Panc1 (cell line): ENCODE results near the gene MATN1. TPM values are rescaled to one million over a fixed set of nuclear protein-coding genes. Genes with fewer than 3 reads are reported as not detected.

ENCODE experiments used
- ATAC-seq: fragments of 200-7000 bp; cut with Tn5 transposase; 2 replicates; pipeline ENCODE4 v1.9.1; 2020; ENCODE audit warnings: mild to moderate bottlenecking, moderate library complexity
- BruUV-seq: library from RNA; stranded (reverse); fragments of 400-500 nt; replicated peaks from 2 replicates; lab custom pipeline; 2021; lab: Mats Ljungman, UMichigan
- CTCF ChIA-PET: fragments of 300-600 bp; sonication (Branson Sonifier 250); formaldehyde crosslinking; loops from one replicate; lab custom pipeline; 2022; ENCODE audit warnings: antibody characterized with exemption; lab: Charles Lee
- POLR2A ChIA-PET: fragments of 300-600 bp; sonication (Branson Sonifier 250); formaldehyde crosslinking; loops from one replicate; lab custom pipeline; 2022; ENCODE audit warnings: antibody characterized with exemption; lab: Charles Lee
- DNase-seq: peaks from one replicate; pipeline ENCODE4 v3.0.0-alpha.2; 2010; ENCODE audit warnings: low read depth, low spot score
- H3K27ac ChIP-seq: 2 replicates; pipeline ENCODE4 v1.5.1; 2011; ENCODE audit warnings: mild to moderate bottlenecking, low read length, inconsistent platforms
- H3K27me3 ChIP-seq: fragments of 200-500 bp; sonication (Bioruptor generic); 2 replicates; pipeline ENCODE4 v1.6.0; 2014; ENCODE audit warnings: low read length, inconsistent platforms; ENCODE audit not compliant: control insufficient read depth, insufficient read depth
- H3K36me3 ChIP-seq: fragments of 200-500 bp; sonication (Bioruptor generic); 2 replicates; pipeline ENCODE4 v1.5.1; 2014; ENCODE audit warnings: inconsistent platforms, mild to moderate bottlenecking, low read length, moderate library complexity; ENCODE audit not compliant: control insufficient read depth, insufficient read depth
- H3K4me1 ChIP-seq: 2 replicates; pipeline ENCODE4 v1.5.1; 2011; ENCODE audit warnings: inconsistent platforms, mild to moderate bottlenecking, low read length, moderate library complexity; ENCODE audit not compliant: control insufficient read depth, insufficient read depth
- H3K4me3 ChIP-seq, 2 experiments: 2 replicates each; pipeline ENCODE4 v1.5.1; 2011 to 2012; ENCODE audit warnings: low read depth in 2 of 2, low read length in 2 of 2, mild to moderate bottlenecking in 2 of 2, inconsistent platforms in 1 of 2, moderate library complexity in 1 of 2
- H3K9me3 ChIP-seq: fragments of 200-500 bp; sonication (Bioruptor generic); 2 replicates; pipeline ENCODE4 v1.5.1; 2014; ENCODE audit warnings: low read depth, mild to moderate bottlenecking, inconsistent platforms, low read length, moderate library complexity; ENCODE audit not compliant: control insufficient read depth, insufficient read depth
- POLR2AphosphoS5 ChIP-seq: IDR thresholded peaks from 2 replicates; pipeline ENCODE4 v1.6.1; 2012; ENCODE audit warnings: mild to moderate bottlenecking, low read depth, low read length, moderate library complexity
- REST ChIP-seq, 2 experiments: IDR thresholded peaks; 2 replicates each; pipeline ENCODE4 v1.6.1; 2011 to 2012; ENCODE audit warnings: low read depth in 2 of 2, control low read depth in 1 of 2, low read length in 1 of 2, mild to moderate bottlenecking in 1 of 2, moderate library complexity in 1 of 2; ENCODE audit not compliant: insufficient read depth in 1 of 2
- SIN3A ChIP-seq: IDR thresholded peaks from 2 replicates; pipeline ENCODE4 v1.6.1; 2012; ENCODE audit warnings: low read depth, mild to moderate bottlenecking, low read length, moderate library complexity, borderline replicate concordance; ENCODE audit not compliant: insufficient read depth
- TCF7L2 ChIP-seq: IDR thresholded peaks from 2 replicates; pipeline ENCODE4 v1.6.1; 2011; ENCODE audit warnings: mild to moderate bottlenecking, low read depth, low read length, inconsistent platforms
- in situ Hi-C: cut with HindIII; loops from 2 replicates; pipeline ENCODE4 v1.10.0; 2016; ENCODE audit warnings: low sequenced_read_pairs, low pct_unique_long_range_greater_than_20kb
- intact Hi-C: fragments of 100-400 bp; cut with micrococcal nuclease; formaldehyde crosslinking; loops from one replicate; pipeline ENCODE4 v1.10.0; 2022; ENCODE audit not compliant: unreplicated experiment
- total RNA-seq: library from RNA; stranded (reverse); gene quantifications from one replicate; pipeline ENCODE4 v1.2.1, GENCODE V29; 2021; ENCODE audit not compliant: unreplicated experiment
- TF ChIP-seq, protein P1 (sequence below): fragments of 450-650 bp; IDR thresholded peaks from 2 replicates; pipeline ENCODE4 v1.5.1; 2017; ENCODE audit warnings: mild to moderate bottlenecking

Gene MATN1
- total RNA-seq, 1 experiment from 2014 or later: 0.59 TPM

DNA sequence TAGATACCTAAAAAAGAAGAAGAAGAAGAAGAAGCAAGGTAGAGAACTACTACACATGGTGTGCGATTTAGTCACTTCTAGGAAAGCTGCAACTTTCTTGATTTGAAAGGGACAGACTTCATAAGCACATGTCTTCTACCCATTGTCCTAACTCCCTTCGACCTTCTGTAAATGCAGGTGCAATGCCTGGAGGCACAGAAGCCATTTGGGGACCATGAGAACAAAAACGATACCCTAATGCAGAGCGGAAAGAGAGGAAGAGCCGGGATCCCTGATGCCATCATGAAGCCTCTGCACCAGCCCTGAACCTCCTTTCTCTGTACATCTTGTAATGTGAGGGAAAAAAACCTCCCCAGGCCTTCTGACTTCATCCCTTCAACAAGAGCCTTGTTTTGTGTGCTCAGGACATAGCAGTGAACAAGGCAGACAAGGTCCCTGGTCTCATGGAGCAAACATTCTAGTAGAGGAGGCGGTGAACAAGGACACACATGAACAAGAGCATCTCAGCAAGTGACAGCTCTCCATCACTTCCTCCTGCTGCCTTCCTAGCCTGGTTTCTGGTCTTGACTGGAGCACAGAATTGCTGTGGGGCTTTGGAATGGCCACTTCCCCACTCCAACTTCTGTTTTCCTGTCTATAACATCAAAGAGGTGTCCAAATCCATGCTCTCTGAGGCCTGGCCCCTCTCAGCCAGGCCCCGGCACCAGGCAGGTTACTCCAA is 39.7 kb upstream of the MATN1 start:
- Histone ChIP-seq H3K9me3 (no peaks in the 10 kb centered on the region), H3K4me1 (peaks cover 6% of the 10 kb centered on the region; the same call in 1 of the 2 replicates), H3K27ac (no peak overlapping the region), H3K36me3 (no peaks in the 10 kb centered on the region), H3K4me3 (no peak overlapping the region), H3K27me3 (no peaks in the 10 kb centered on the region)
- POLR2A ChIA-PET: no interaction called here
- ATAC-seq (no peak), DNase-seq (no peak)
- intact Hi-C loops (no loop called here), in situ Hi-C loops (no loop called here)
- CTCF ChIA-PET: no interaction called here
- BruUV-seq: no TSS peak
- TF ChIP-seq SIN3A: no peak
- no peak for TF ChIP-seq POLR2AphosphoS5
- TF ChIP-seq TCF7L2: no peak
- TF ChIP-seq REST (IDR thresholded peaks at IDR 0.05; ENCODE audit: insufficient read depth in 1 of 2, low read depth in 2 of 2, low read length in 1 of 2): no peak
- TF ChIP-seq, protein P1, sequence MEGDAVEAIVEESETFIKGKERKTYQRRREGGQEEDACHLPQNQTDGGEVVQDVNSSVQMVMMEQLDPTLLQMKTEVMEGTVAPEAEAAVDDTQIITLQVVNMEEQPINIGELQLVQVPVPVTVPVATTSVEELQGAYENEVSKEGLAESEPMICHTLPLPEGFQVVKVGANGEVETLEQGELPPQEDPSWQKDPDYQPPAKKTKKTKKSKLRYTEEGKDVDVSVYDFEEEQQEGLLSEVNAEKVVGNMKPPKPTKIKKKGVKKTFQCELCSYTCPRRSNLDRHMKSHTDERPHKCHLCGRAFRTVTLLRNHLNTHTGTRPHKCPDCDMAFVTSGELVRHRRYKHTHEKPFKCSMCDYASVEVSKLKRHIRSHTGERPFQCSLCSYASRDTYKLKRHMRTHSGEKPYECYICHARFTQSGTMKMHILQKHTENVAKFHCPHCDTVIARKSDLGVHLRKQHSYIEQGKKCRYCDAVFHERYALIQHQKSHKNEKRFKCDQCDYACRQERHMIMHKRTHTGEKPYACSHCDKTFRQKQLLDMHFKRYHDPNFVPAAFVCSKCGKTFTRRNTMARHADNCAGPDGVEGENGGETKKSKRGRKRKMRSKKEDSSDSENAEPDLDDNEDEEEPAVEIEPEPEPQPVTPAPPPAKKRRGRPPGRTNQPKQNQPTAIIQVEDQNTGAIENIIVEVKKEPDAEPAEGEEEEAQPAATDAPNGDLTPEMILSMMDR: no peak

DNA sequence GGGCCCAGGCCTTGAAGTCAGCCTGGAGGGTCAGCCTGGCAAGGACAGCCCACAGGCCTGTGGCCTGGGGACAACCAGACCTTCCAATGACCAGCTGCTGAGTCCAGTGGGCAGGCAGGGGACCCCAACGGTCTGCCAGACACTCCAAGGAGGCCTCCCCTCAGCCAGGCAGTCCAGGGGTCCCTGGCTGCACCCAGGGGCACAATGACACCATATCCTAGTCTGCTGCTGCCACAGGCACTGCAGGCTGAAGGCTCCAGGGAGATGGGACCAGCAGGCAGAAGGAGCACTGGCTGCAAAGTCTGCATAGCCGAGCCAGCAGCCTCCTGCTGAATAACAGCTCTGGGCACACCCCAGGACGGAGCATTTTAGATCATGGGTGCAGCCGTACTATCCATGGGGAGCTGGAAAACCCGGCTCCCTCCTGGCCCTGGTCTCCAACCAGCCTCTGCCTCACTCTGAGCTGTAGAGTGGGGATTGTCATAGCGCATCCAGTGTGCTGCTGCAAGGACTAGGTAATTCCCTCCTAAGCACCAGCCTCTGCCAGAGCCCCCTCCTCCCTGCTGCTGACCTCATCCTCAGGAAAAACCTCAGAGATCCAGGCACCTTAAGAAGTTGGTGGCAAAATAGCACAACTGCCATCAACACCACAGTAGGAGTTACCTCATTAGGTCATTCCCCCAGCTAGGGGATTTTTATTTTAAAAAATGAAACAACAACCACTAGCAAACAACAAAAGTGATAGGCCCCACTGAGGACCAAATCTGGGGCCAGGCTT is 39.0 kb upstream of the MATN1 start:
- Histone ChIP-seq H3K36me3 (no peaks in the 10 kb centered on the region), H3K9me3 (no peaks in the 10 kb centered on the region), H3K27ac (no peak overlapping the region), H3K4me3 (no peak overlapping the region), H3K4me1 (peaks cover 6% of the 10 kb centered on the region; the same call in 1 of the 2 replicates), H3K27me3 (no peaks in the 10 kb centered on the region)
- in situ Hi-C loops (no loop called here), intact Hi-C loops (no loop called here)
- ATAC-seq: no peak
- TF ChIP-seq TCF7L2: no peak
- TF ChIP-seq POLR2AphosphoS5: no peak
- TF ChIP-seq, protein P1: no peak
- no peak for TF ChIP-seq SIN3A
- no peak for TF ChIP-seq REST (IDR thresholded peaks at IDR 0.05; ENCODE audit: insufficient read depth in 1 of 2, low read depth in 2 of 2, low read length in 1 of 2)
- CTCF ChIA-PET: no interaction called here
- POLR2A ChIA-PET: interaction anchor here (0.6 kb wide), 1 partner anchor 13 kb away, joined by 3 read pairs; no protein-coding TSS in a partner anchor
- no peak for DNase-seq
- no TSS peak for BruUV-seq
